ENCODE results near the gene LYPLAL1. TPM values are rescaled to one million over a fixed set of nuclear protein-coding genes. Genes with fewer than 3 reads are reported as not detected.

LYPLAL1 gene
- total RNA-seq = 16.0 and 16.9 TPM in 2 replicates
- long read RNA-seq, transcript LYPLAL1-202 (5 exons, 1,898 nt) = major isoform, 50 of 97 reads
- long read RNA-seq, transcript LYPLAL1-204 (6 exons, 1,874 nt) = minor isoform, 7 of 97 reads
- long read RNA-seq, transcript LYPLAL1-201 (5 exons, 1,819 nt) = minor isoform, 12 of 97 reads
- long read RNA-seq, partial matches to known transcripts = 7 of 97 reads
- long read RNA-seq, other reads (novel, unspliced or antisense) = 12 of 97 reads

GRCh38 chr1:219173758-219174459 lies at the start of gene LYPLAL1:
Gene LYPLAL1 (plus strand): TSS chr1:219173878. CDS start chr1:219173891, 13 bp downstream.
- TF ChIP-seq CTCF (IDR thresholded peaks at IDR 0.05) = peak; percentile 33
- Mint-ChIP-seq H3K9me3 (ENCODE audit: unreplicated experiment) (no peaks in the 10 kb centered on the region), H3K27ac (ENCODE audit: unreplicated experiment) (peak within 1 kb of the TSS; percentile 94), H3K27me3 (ENCODE audit: unreplicated experiment) (no peaks in the 10 kb centered on the region), H3K4me3 (ENCODE audit: unreplicated experiment) (peak within 1 kb of the TSS; percentile 94), H3K4me1 (ENCODE audit: unreplicated experiment) (peaks cover 38% of the 10 kb centered on the region), H3K36me3 (ENCODE audit: unreplicated experiment) (peaks cover 2% of the 10 kb centered on the region)
- DNase-seq (ENCODE audit: extremely low spot score, unreplicated experiment) = peak; percentile 97

GRCh38 chr1:219124163-219124562 lies 49.5 kb upstream of the LYPLAL1 start:
- no peaks in the 10 kb centered on the region for H3K9me3 Mint-ChIP-seq (ENCODE audit: unreplicated experiment)
- H3K27ac Mint-ChIP-seq (ENCODE audit: unreplicated experiment) = no peak overlapping the region
- no peaks in the 10 kb centered on the region for H3K36me3 Mint-ChIP-seq (ENCODE audit: unreplicated experiment)
- H3K4me3 Mint-ChIP-seq (ENCODE audit: unreplicated experiment) = no peak overlapping the region
- H3K4me1 Mint-ChIP-seq (ENCODE audit: unreplicated experiment) = peaks cover 19% of the 10 kb centered on the region
- no peak for TF ChIP-seq CTCF (IDR thresholded peaks at IDR 0.05)
- no peaks in the 10 kb centered on the region for H3K27me3 Mint-ChIP-seq (ENCODE audit: unreplicated experiment)
- DNase-seq (ENCODE audit: extremely low spot score, unreplicated experiment) = no peak

- Mint-ChIP-seq H3K27me3 (ENCODE audit: unreplicated experiment) (no peaks in the 10 kb centered on the region), H3K4me3 (ENCODE audit: unreplicated experiment) (no peak overlapping the region), H3K9me3 (ENCODE audit: unreplicated experiment) (no peaks in the 10 kb centered on the region), H3K27ac (ENCODE audit: unreplicated experiment) (no peak overlapping the region), H3K4me1 (ENCODE audit: unreplicated experiment) (peaks cover 17% of the 10 kb centered on the region), H3K36me3 (ENCODE audit: unreplicated experiment) (no peaks in the 10 kb centered on the region)
- DNase-seq (ENCODE audit: extremely low spot score, unreplicated experiment) = no peak
- no peak for TF ChIP-seq CTCF (IDR thresholded peaks at IDR 0.05)
Measured at GRCh38 chr1:219125342-219125741, 48.3 kb upstream of the LYPLAL1 start.

- Mint-ChIP-seq H3K4me1 (ENCODE audit: unreplicated experiment) (peaks cover 8% of the 10 kb centered on the region), H3K36me3 (ENCODE audit: unreplicated experiment) (no peaks in the 10 kb centered on the region), H3K27me3 (ENCODE audit: unreplicated experiment) (no peaks in the 10 kb centered on the region), H3K27ac (ENCODE audit: unreplicated experiment) (no peak overlapping the region), H3K9me3 (ENCODE audit: unreplicated experiment) (no peaks in the 10 kb centered on the region), H3K4me3 (ENCODE audit: unreplicated experiment) (no peak overlapping the region)
- DNase-seq (ENCODE audit: extremely low spot score, unreplicated experiment) = no peak
- no peak for TF ChIP-seq CTCF (IDR thresholded peaks at IDR 0.05)
Measured at GRCh38 chr1:219126377-219126776, 47.3 kb upstream of the LYPLAL1 start.

GRCh38 chr1:219128957-219129356 lies 44.7 kb upstream of the LYPLAL1 start:
- H3K27me3 Mint-ChIP-seq (ENCODE audit: unreplicated experiment) = no peaks in the 10 kb centered on the region

More at GRCh38 chr1:219128957-219129356, 44.7 kb upstream of the LYPLAL1 start:
- no peaks in the 10 kb centered on the region for H3K4me1 Mint-ChIP-seq (ENCODE audit: unreplicated experiment)
- peaks cover 3% of the 10 kb centered on the region for H3K9me3 Mint-ChIP-seq (ENCODE audit: unreplicated experiment)
- DNase-seq (ENCODE audit: extremely low spot score, unreplicated experiment) = no peak
- no peak for TF ChIP-seq CTCF (IDR thresholded peaks at IDR 0.05)
- H3K36me3 Mint-ChIP-seq (ENCODE audit: unreplicated experiment) = no peaks in the 10 kb centered on the region
- H3K4me3 Mint-ChIP-seq (ENCODE audit: unreplicated experiment) = no peak overlapping the region
- H3K27ac Mint-ChIP-seq (ENCODE audit: unreplicated experiment) = no peak overlapping the region

All from osteocyte (in vitro differentiated cells).